Esophagus muscularis mucosa (tissue), 4 donors: Measurements from ENCODE around the gene PLPP7.

Experiments
- EP300 ChIP-seq: sonication (generic); formaldehyde crosslinking; IDR thresholded peaks from one replicate; pipeline ENCODE4 v1.6.1; 2017; ENCODE audit warnings: antibody characterized with exemption
- POLR2AphosphoS5 ChIP-seq, 2 donors: sonication (generic); formaldehyde crosslinking; IDR thresholded peaks; one replicate each; pipeline ENCODE4 v1.6.1; 2017; ENCODE audit warnings: antibody characterized with exemption in 2 of 2
- TF ChIP-seq, protein P1 (sequence below), 3 experiments: fragments of 200-600 bp in 2 of 3; fragments of 450-650 bp in 1 of 3; sonication (generic) in 2 of 3; IDR thresholded peaks; one replicate each; pipeline ENCODE4 v1.5.1; 2017 to 2019; ENCODE audit warnings: antibody characterized with exemption in 3 of 3, mild to moderate bottlenecking in 2 of 3, moderate library complexity in 1 of 3

DNA sequence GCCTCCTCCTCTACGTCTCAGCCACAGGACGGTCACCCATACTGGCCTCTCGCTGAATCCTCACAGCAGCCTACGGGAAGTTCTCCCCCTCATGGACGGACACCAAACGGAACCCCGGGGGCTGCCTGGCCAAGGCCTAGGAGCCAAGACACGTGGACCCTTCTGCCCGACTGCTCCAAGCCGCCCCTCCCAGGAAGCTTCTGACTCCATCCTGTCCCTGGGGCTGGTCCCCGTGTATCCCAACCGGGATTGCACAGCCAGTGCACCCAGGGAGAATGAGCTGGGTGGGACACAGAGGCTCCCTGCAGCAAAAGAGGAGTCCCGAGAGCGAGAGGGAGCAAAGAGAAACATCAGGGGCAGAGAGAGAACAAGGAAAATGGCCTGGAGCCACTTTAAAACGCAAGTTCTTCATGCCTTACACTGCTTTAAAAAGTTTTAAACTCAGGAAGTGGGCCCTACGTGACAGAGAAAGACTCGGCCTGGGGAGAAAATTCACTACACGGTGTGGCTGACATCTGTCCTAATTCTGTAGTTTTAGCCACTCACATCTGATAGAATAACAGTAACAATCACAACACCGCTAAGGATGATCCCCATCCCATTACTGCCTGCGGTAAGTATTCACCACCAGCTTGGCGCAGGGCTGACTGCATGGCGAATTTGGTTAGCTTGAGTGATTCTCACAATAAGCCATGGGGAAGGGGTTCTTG lies 16.2 kb upstream of the PLPP7 start:
- TF ChIP-seq POLR2AphosphoS5 (IDR thresholded peaks at IDR 0.05) (no peak), EP300 (no peak)
- TF ChIP-seq, protein P1, sequence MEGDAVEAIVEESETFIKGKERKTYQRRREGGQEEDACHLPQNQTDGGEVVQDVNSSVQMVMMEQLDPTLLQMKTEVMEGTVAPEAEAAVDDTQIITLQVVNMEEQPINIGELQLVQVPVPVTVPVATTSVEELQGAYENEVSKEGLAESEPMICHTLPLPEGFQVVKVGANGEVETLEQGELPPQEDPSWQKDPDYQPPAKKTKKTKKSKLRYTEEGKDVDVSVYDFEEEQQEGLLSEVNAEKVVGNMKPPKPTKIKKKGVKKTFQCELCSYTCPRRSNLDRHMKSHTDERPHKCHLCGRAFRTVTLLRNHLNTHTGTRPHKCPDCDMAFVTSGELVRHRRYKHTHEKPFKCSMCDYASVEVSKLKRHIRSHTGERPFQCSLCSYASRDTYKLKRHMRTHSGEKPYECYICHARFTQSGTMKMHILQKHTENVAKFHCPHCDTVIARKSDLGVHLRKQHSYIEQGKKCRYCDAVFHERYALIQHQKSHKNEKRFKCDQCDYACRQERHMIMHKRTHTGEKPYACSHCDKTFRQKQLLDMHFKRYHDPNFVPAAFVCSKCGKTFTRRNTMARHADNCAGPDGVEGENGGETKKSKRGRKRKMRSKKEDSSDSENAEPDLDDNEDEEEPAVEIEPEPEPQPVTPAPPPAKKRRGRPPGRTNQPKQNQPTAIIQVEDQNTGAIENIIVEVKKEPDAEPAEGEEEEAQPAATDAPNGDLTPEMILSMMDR (IDR thresholded peaks at IDR 0.05): no peak
